H9 (cell line): Measurements from ENCODE around the gene CCDC194. TPM values are rescaled to one million over a fixed set of nuclear protein-coding genes. Genes with fewer than 3 reads are reported as not detected.

Source experiments
- DNase-seq: peaks from one replicate; pipeline ENCODE4 v3.0.0-alpha.2; 2017
- H2AFZ ChIP-seq: one replicate; pipeline ENCODE4 v1.6.1; 2013; ENCODE audit warnings: mild to moderate bottlenecking, low read length, control low read depth, moderate library complexity
- H2AK5ac ChIP-seq: 2 replicates; pipeline ENCODE4 v1.6.1; 2013; ENCODE audit warnings: low read length, control low read depth, mixed read lengths; ENCODE audit not compliant: insufficient read length
- H2BK120ac ChIP-seq: one replicate; pipeline ENCODE4 v1.6.1; 2013; ENCODE audit warnings: low read depth, mild to moderate bottlenecking, low read length, control low read depth, inconsistent platforms; ENCODE audit not compliant: poor library complexity, severe bottlenecking
- H2BK12ac ChIP-seq: 2 replicates; pipeline ENCODE4 v1.6.1; 2013; ENCODE audit warnings: low read length, control low read depth, mixed read lengths, low read depth; ENCODE audit not compliant: insufficient read length
- H2BK15ac ChIP-seq: 2 replicates; pipeline ENCODE4 v1.6.1; 2013; ENCODE audit warnings: low read depth, low read length, control low read depth
- H2BK20ac ChIP-seq: one replicate; pipeline ENCODE4 v1.6.1; 2013; ENCODE audit warnings: low read depth, mild to moderate bottlenecking, low read length, control low read depth, inconsistent platforms; ENCODE audit not compliant: poor library complexity, severe bottlenecking
- H2BK5ac ChIP-seq: 2 replicates; pipeline ENCODE4 v1.6.1; 2013; ENCODE audit warnings: low read length, control low read depth, mixed read lengths; ENCODE audit not compliant: insufficient read length
- H3K14ac ChIP-seq: 2 replicates; pipeline ENCODE4 v1.6.1; 2013; ENCODE audit warnings: low read length, control low read depth; ENCODE audit not compliant: insufficient read depth
- H3K18ac ChIP-seq: 2 replicates; pipeline ENCODE4 v1.6.1; 2013; ENCODE audit warnings: low read depth, mild to moderate bottlenecking, mixed read lengths, low read length, control low read depth; ENCODE audit not compliant: insufficient read length
- H3K23ac ChIP-seq: 2 replicates; pipeline ENCODE4 v1.6.1; 2013; ENCODE audit warnings: low read length, control low read depth, mixed read lengths, low read depth; ENCODE audit not compliant: insufficient read length
- H3K23me2 ChIP-seq: 2 replicates; pipeline ENCODE4 v1.6.1; 2013; ENCODE audit warnings: low read depth, mild to moderate bottlenecking, mixed read lengths, low read length, control low read depth; ENCODE audit not compliant: insufficient read length, poor library complexity, severe bottlenecking
- H3K27ac ChIP-seq: 2 replicates; pipeline ENCODE4 v1.5.1; 2013; ENCODE audit warnings: low read length, control low read depth, mixed read lengths, low read depth; ENCODE audit not compliant: insufficient read length
- H3K27me3 ChIP-seq: 2 replicates; pipeline ENCODE4 v1.6.1; 2013; ENCODE audit warnings: low read length, control low read depth, inconsistent platforms; ENCODE audit not compliant: insufficient read depth
- H3K4ac ChIP-seq: 2 replicates; pipeline ENCODE4 v1.6.1; 2013; ENCODE audit warnings: low read depth, mild to moderate bottlenecking, control low read depth, inconsistent platforms, low read length, moderate library complexity
- H3K4me1 ChIP-seq: 2 replicates; pipeline ENCODE4 v1.6.1; 2013; ENCODE audit warnings: low read length, control low read depth, inconsistent platforms; ENCODE audit not compliant: insufficient read depth
- H3K4me2 ChIP-seq: 2 replicates; pipeline ENCODE4 v1.6.1; 2013; ENCODE audit warnings: low read length, control low read depth, mixed read lengths; ENCODE audit not compliant: insufficient read length, insufficient read depth
- H3K56ac ChIP-seq: 2 replicates; pipeline ENCODE4 v1.6.1; 2013; ENCODE audit warnings: low read depth, mild to moderate bottlenecking, mixed read lengths, low read length, control low read depth; ENCODE audit not compliant: insufficient read length
- H3K79me1 ChIP-seq: 2 replicates; pipeline ENCODE4 v1.6.1; 2013; ENCODE audit warnings: low read depth, mild to moderate bottlenecking, moderate library complexity, low read length, control low read depth, inconsistent platforms; ENCODE audit not compliant: insufficient read depth, poor library complexity, severe bottlenecking
- H3K79me2 ChIP-seq: 2 replicates; pipeline ENCODE4 v1.6.1; 2013; ENCODE audit warnings: low read length, control low read depth, inconsistent platforms; ENCODE audit not compliant: insufficient read depth
- H3K9ac ChIP-seq: 2 replicates; pipeline ENCODE4 v1.6.1; 2013; ENCODE audit warnings: low read length, control low read depth, mixed read lengths; ENCODE audit not compliant: insufficient read length; ENCODE audit errors: extremely low read depth
- H3K9me3 ChIP-seq: one replicate; pipeline ENCODE4 v1.6.1; 2013; ENCODE audit warnings: low read depth, low read length, inconsistent platforms; ENCODE audit not compliant: control insufficient read depth
- H3T11ph ChIP-seq: one replicate; pipeline ENCODE4 v1.6.1; 2013; ENCODE audit warnings: mild to moderate bottlenecking, low read length, control low read depth, inconsistent platforms
- H4K20me1 ChIP-seq: one replicate; pipeline ENCODE4 v1.6.1; 2013; ENCODE audit not compliant: control insufficient read depth, insufficient read length, insufficient read depth
- H4K5ac ChIP-seq: 2 replicates; pipeline ENCODE4 v1.6.1; 2013; ENCODE audit warnings: low read depth, mild to moderate bottlenecking, mixed read lengths, low read length, control low read depth; ENCODE audit not compliant: insufficient read length
- H4K8ac ChIP-seq: replicated peaks from 2 replicates; pipeline ENCODE4 v1.6.1; 2013; ENCODE audit warnings: low read length, control low read depth, mixed read lengths, low read depth; ENCODE audit not compliant: insufficient read length
- H4K91ac ChIP-seq: 2 replicates; pipeline ENCODE4 v1.6.1; 2013; ENCODE audit warnings: low read depth, mild to moderate bottlenecking, moderate library complexity, mixed read lengths, low read length, control low read depth; ENCODE audit not compliant: insufficient read length
- H3K27ac Mint-ChIP-seq, 3 experiments: 2 replicates in 2 of 3; 3 replicates in 1 of 3; pipeline ENCODE4 v1.8.0; 2020 to 2021; ENCODE audit warnings: mixed read lengths in 3 of 3, mild to moderate bottlenecking in 1 of 3, moderate library complexity in 1 of 3
- H3K27me3 Mint-ChIP-seq: 2 replicates; pipeline ENCODE4 v1.8.0; 2021; ENCODE audit warnings: low read depth, mild to moderate bottlenecking, moderate library complexity, mixed read lengths
- H3K36me3 Mint-ChIP-seq, 3 experiments: 2 replicates in 2 of 3; 3 replicates in 1 of 3; pipeline ENCODE4 v1.8.0; 2020 to 2021; ENCODE audit warnings: low read depth in 3 of 3, mixed read lengths in 3 of 3; ENCODE audit not compliant: insufficient read depth in 1 of 3
- H3K4me1 Mint-ChIP-seq, 2 experiments: 2 replicates each; pipeline ENCODE4 v1.8.0; 2020; ENCODE audit warnings: mixed read lengths in 2 of 2
- H3K4me3 Mint-ChIP-seq, 2 experiments: 2 replicates in 1 of 2; 3 replicates in 1 of 2; pipeline ENCODE4 v1.8.0; 2020 to 2021; ENCODE audit warnings: mild to moderate bottlenecking in 2 of 2, mixed read lengths in 2 of 2, moderate library complexity in 1 of 2
- H3K9me3 Mint-ChIP-seq, 2 experiments: 2 replicates in 1 of 2; 3 replicates in 1 of 2; pipeline ENCODE4 v1.8.0; 2020; ENCODE audit warnings: mild to moderate bottlenecking in 2 of 2, mixed read lengths in 2 of 2, moderate library complexity in 1 of 2
- CTCF ChIP-seq: fragments of 200-600 bp; sonication (generic); conservative IDR thresholded peaks from 3 replicates; pipeline ENCODE4 v1.8.0; 2021; ENCODE audit warnings: antibody characterized with exemption, mild to moderate bottlenecking
- WGBS: extraction: QIAGEN DNeasy Blood & Tissue Kit; methylation state at CpG from one replicate; pipeline ENCODE4 v1.1.7; 2013; ENCODE audit warnings: missing lambda C conversion rate, low lambda C conversion rate, mixed read lengths; ENCODE audit not compliant: insufficient read length; ENCODE audit errors: extremely low coverage; 5-methylcytosine and 5-hydroxymethylcytosine counted together
- total RNA-seq: library from RNA; stranded (reverse); gene quantifications from 2 replicates; pipeline ENCODE4 v1.2.1, GENCODE V29; 2021

CCDC194 gene
- total RNA-seq, 1 experiment from 2014 or later = 0.68 TPM

DNA sequence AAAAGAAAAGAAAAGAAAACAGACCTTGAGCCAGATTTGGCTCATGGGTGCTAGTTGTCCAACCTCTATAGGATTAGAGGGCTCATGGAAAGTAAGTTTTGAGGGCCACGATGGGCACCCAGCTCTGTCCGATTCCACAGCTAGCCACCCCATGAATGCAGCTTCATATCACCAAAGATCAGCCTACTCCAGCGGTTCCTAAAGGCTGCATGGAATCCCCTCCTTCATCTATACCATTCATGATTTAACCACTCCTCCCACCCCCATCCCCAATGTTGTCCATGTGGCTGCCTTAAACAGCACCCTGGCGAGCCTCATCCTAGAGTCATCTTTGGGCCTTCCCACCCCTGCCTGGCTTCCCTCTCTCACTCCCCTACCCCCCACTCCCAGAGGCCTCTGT lies 27.9 kb upstream of the CCDC194 start:
- H3K79me1 ChIP-seq = no peaks in the 10 kb centered on the region
- WGBS = no CpG with 5 or more reads among the region's 4 CpGs
- H3K27ac ChIP-seq = no peak overlapping the region
- H3K14ac ChIP-seq = no peak overlapping the region
- H4K8ac ChIP-seq = no peak overlapping the region
- no peak overlapping the region for H3K4ac ChIP-seq
- no peak overlapping the region for H3K56ac ChIP-seq
- no peak overlapping the region for H3K23ac ChIP-seq
- H4K5ac ChIP-seq = no peak overlapping the region
- no peaks in the 10 kb centered on the region for H3K27me3 ChIP-seq
- no peak overlapping the region for H4K91ac ChIP-seq
- H3K18ac ChIP-seq = no peak overlapping the region
- DNase-seq = no peak
- H3K4me2 ChIP-seq = no peak overlapping the region
- Mint-ChIP-seq H3K4me3 (peak overlapping the region in 1 of 2 experiments; percentile 26; a peak in 1 of 5 replicates), H3K27ac (no peak overlapping the region), H3K36me3 (peaks cover 0 to 10% (median 4%) of the 10 kb centered on the region in 3 experiments; a peak in 2 of 7 replicates), H3K27me3 (peaks cover 7% of the 10 kb centered on the region), H3K9me3 (no peaks in the 10 kb centered on the region; a peak in 1 of 5 replicates), H3K4me1 (peaks cover 19 to 34% of the 10 kb centered on the region in 2 experiments)
- H3K79me2 ChIP-seq = no peaks in the 10 kb centered on the region
- H2BK15ac ChIP-seq = no peak overlapping the region
- H4K20me1 ChIP-seq = no peaks in the 10 kb centered on the region
- H2AK5ac ChIP-seq = no peak overlapping the region
- no peaks in the 10 kb centered on the region; the same call in 1 of the 2 replicates for H3K4me1 ChIP-seq
- H2BK20ac ChIP-seq = no peak overlapping the region
- H3T11ph ChIP-seq = no peak overlapping the region
- H2AFZ ChIP-seq = no peak overlapping the region
- H3K9ac ChIP-seq = no peak overlapping the region
- peaks cover 11% of the 10 kb centered on the region for H3K23me2 ChIP-seq
- H2BK5ac ChIP-seq = no peak overlapping the region
- no peaks in the 10 kb centered on the region for H3K9me3 ChIP-seq
- H2BK120ac ChIP-seq = no peak overlapping the region
- H2BK12ac ChIP-seq = no peak overlapping the region
- TF ChIP-seq CTCF = no peak
